PC-9 (cell line): ENCODE data around the gene ZNF653. TPM values are rescaled to one million over a fixed set of nuclear protein-coding genes. Genes with fewer than 3 reads are reported as not detected.
A peak's percentile ranks its signal among the peaks of the same experiment; 100 is the strongest.

Source experiments
- BruUV-seq: library from RNA; stranded (reverse); fragments of 400-500 nt; replicated peaks from 2 replicates; lab custom pipeline; 2021; lab: Mats Ljungman, UMichigan
- CTCF ChIA-PET: fragments of 300-600 bp; sonication (Branson Sonifier 250); formaldehyde crosslinking; loops from one replicate; lab custom pipeline; 2022; ENCODE audit warnings: antibody characterized with exemption; lab: Charles Lee
- POLR2A ChIA-PET: fragments of 300-600 bp; sonication (Branson Sonifier 250); formaldehyde crosslinking; loops from one replicate; lab custom pipeline; 2022; ENCODE audit warnings: antibody characterized with exemption; ENCODE audit not compliant: unreplicated experiment; lab: Charles Lee
- DNase-seq, 2 experiments: peaks; one replicate each; pipeline versions ENCODE4 v3.0.0 to v3.0.0-alpha.2; 2015 to 2022; ENCODE audit warnings: mixed read lengths in 1 of 2
- H2AFZ ChIP-seq: fragments of 200-600 bp; sonication (generic); 2 replicates; pipeline ENCODE4 v1.8.1; 2017; ENCODE audit warnings: antibody characterized with exemption
- H3F3A ChIP-seq: fragments of 200-600 bp; sonication (generic); 2 replicates; pipeline ENCODE4 v1.8.1; 2017; ENCODE audit warnings: antibody characterized with exemption, mild to moderate bottlenecking, low read depth; ENCODE audit not compliant: insufficient read depth
- H3K27ac ChIP-seq: fragments of 200-600 bp; sonication (generic); 2 replicates; pipeline ENCODE4 v1.6.1; 2016; ENCODE audit warnings: mixed run types
- H3K27me3 ChIP-seq: fragments of 200-600 bp; sonication (generic); 2 replicates; pipeline ENCODE4 v1.6.1; 2016; ENCODE audit warnings: low read depth, mixed run types; ENCODE audit not compliant: insufficient read depth
- H3K36me3 ChIP-seq: fragments of 200-600 bp; sonication (generic); 2 replicates; pipeline ENCODE4 v1.6.1; 2016; ENCODE audit warnings: low read depth, mixed run types
- H3K4me1 ChIP-seq: fragments of 200-600 bp; sonication (generic); replicated peaks from 2 replicates; pipeline ENCODE4 v1.6.1; 2016; ENCODE audit warnings: mixed run types; ENCODE audit not compliant: insufficient read depth
- H3K4me2 ChIP-seq: fragments of 200-600 bp; sonication (generic); 2 replicates; pipeline ENCODE4 v1.6.1; 2017; ENCODE audit warnings: mixed run types
- H3K4me3 ChIP-seq: fragments of 200-600 bp; sonication (generic); 2 replicates; pipeline ENCODE4 v1.6.1; 2016; ENCODE audit warnings: mixed run types
- H3K79me2 ChIP-seq: fragments of 200-600 bp; sonication (generic); 2 replicates; pipeline ENCODE4 v1.6.1; 2017; ENCODE audit warnings: low read depth, mixed run types
- H3K9me2 ChIP-seq: fragments of 200-600 bp; sonication (generic); 2 replicates; pipeline ENCODE4 v1.8.1; 2017; ENCODE audit warnings: mild to moderate bottlenecking; ENCODE audit not compliant: insufficient read depth
- H3K9me3 ChIP-seq: fragments of 200-600 bp; sonication (generic); 2 replicates; pipeline ENCODE4 v1.8.1; 2016; ENCODE audit warnings: low read depth; ENCODE audit not compliant: insufficient read depth
- H4K20me1 ChIP-seq: fragments of 200-600 bp; sonication (generic); 2 replicates; pipeline ENCODE4 v1.8.1; 2017; ENCODE audit not compliant: insufficient read depth
- EZH2 ChIP-seq: fragments of 200-600 bp; sonication (generic); IDR thresholded peaks from 2 replicates; pipeline ENCODE4 v1.8.0; 2017; ENCODE audit warnings: antibody characterized with exemption, low read depth
- intact Hi-C: fragments of 100-400 bp; cut with micrococcal nuclease; formaldehyde crosslinking; loops from one replicate; pipeline ENCODE4 v1.10.0; 2022; ENCODE audit not compliant: unreplicated experiment
- total RNA-seq: library from RNA; stranded (reverse); gene quantifications from 2 replicates; pipeline ENCODE4 v1.2.3, GENCODE V29; 2021
- TF ChIP-seq, protein P1 (sequence below): fragments of 200-600 bp; sonication (generic); conservative IDR thresholded peaks from 2 replicates; pipeline ENCODE4 v1.6.1; 2017; ENCODE audit warnings: mixed run types, antibody characterized with exemption, mild to moderate bottlenecking, moderate library complexity

Gene ZNF653
- total RNA-seq, 1 experiment from 2014 or later = 13.4 TPM

DNA sequence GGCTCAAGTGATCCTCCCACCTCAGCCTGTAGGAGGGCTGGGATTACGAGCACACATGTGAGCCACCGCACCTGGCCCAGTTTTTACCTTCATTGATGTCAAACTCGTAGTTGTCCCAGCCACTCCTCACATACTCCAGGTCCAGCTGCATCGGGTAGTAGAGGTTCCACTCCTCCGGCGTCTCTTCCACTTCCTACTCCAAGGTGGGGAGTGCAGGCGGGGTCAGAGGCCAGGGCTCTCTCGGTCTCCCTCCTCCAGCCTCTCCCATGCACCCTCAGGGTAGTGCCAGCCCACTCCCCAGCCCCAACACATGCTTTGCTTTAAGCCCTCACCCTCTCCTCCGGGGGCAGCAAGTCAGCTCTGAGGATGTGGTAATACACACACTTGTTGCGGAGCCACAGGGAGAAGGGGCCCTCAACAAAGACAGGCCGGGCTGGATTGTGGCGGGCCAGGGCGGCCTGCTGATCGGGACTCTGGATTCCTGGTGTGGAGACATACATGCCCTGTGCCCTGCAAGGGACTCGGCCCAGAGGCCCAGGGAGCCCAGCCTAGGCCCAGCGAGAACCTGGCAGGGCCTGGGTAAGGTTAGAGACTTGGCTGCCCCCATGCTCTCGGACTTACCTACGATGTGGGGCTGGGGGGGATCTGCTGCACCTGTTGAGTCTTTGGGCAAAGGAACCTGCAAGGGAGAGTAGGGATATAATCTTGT is 1.9 kb upstream of the ZNF653 start:
- CTCF ChIA-PET = no interaction called here
- Histone ChIP-seq H3K4me2 (no peak overlapping the region), H3K27ac (no peak overlapping the region), H2AFZ (no peak overlapping the region), H3K9me2 (no peaks in the 10 kb centered on the region), H4K20me1 (no peaks in the 10 kb centered on the region), H3F3A (peaks cover 8% of the 10 kb centered on the region; the same call in 1 of the 2 replicates), H3K4me1 (peaks cover 11% of the 10 kb centered on the region), H3K79me2 (peaks cover 11% of the 10 kb centered on the region; the same call in 1 of the 2 replicates), H3K4me3 (no peak overlapping the region), H3K36me3 (no peaks in the 10 kb centered on the region), H3K27me3 (no peaks in the 10 kb centered on the region), H3K9me3 (no peaks in the 10 kb centered on the region)
- POLR2A ChIA-PET = no interaction called here
- DNase-seq = no peak
- TF ChIP-seq, protein P1, sequence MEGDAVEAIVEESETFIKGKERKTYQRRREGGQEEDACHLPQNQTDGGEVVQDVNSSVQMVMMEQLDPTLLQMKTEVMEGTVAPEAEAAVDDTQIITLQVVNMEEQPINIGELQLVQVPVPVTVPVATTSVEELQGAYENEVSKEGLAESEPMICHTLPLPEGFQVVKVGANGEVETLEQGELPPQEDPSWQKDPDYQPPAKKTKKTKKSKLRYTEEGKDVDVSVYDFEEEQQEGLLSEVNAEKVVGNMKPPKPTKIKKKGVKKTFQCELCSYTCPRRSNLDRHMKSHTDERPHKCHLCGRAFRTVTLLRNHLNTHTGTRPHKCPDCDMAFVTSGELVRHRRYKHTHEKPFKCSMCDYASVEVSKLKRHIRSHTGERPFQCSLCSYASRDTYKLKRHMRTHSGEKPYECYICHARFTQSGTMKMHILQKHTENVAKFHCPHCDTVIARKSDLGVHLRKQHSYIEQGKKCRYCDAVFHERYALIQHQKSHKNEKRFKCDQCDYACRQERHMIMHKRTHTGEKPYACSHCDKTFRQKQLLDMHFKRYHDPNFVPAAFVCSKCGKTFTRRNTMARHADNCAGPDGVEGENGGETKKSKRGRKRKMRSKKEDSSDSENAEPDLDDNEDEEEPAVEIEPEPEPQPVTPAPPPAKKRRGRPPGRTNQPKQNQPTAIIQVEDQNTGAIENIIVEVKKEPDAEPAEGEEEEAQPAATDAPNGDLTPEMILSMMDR = no peak
- TF ChIP-seq EZH2 = no peak
- intact Hi-C loops = loop anchor here (5.0 kb wide), 1 partner anchor 135 kb away; no protein-coding TSS in a partner anchor
- no TSS peak for BruUV-seq

- BruUV-seq = no TSS peak
- Histone ChIP-seq H3K27me3 (no peaks in the 10 kb centered on the region), H3K36me3 (no peaks in the 10 kb centered on the region), H3K9me3 (no peaks in the 10 kb centered on the region), H2AFZ (no peak overlapping the region), H3K27ac (no peak overlapping the region), H4K20me1 (no peaks in the 10 kb centered on the region), H3K4me2 (no peak overlapping the region), H3K4me1 (peaks cover 11% of the 10 kb centered on the region), H3F3A (peaks cover 8% of the 10 kb centered on the region; the same call in 1 of the 2 replicates), H3K9me2 (no peaks in the 10 kb centered on the region), H3K4me3 (no peak overlapping the region), H3K79me2 (peaks cover 11% of the 10 kb centered on the region; the same call in 1 of the 2 replicates)
- DNase-seq = no peak
- CTCF ChIA-PET = no interaction called here
- POLR2A ChIA-PET = no interaction called here
- intact Hi-C loops = loop anchor here (5.0 kb wide), 1 partner anchor 135 kb away; no protein-coding TSS in a partner anchor
- TF ChIP-seq, protein P1 = no peak
Observed at GRCh38 chr19:11506967-11507366, 1.3 kb upstream of the ZNF653 start.

DNA sequence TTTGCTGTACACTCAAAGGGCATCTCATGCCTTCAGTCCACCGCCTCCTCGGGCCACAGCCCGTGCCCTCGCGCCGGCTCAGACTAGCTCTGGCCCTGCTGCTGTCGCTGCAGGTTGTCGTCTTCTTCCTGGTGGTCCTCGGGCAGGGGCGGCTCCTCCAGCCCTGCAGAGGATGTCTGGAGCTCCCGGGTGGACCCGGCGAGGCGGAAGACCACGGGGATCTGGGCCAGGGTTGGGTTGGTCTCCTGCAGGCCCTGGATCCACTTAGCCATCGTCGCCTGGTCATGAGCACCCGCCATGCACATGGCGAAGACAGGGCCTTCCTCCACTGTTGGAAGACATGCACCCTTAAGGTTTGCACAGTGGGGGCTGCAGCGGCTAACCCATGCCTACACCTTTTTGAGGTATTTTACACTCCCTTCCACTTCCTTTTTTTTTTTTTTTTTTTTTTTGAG is 489 bp upstream of the ZNF653 start:
- peaks cover 8% of the 10 kb centered on the region; the same call in 1 of the 2 replicates for H3F3A ChIP-seq
- DNase-seq = no peak
- peak overlapping the region; percentile 81 for H3K4me3 ChIP-seq
- peaks cover 11% of the 10 kb centered on the region; the same call in 1 of the 2 replicates for H3K79me2 ChIP-seq
- peak overlapping the region; percentile 99 for H3K4me2 ChIP-seq
- BruUV-seq = TSS peak; percentile 58
- peak overlapping the region; percentile 74; the same call in 1 of the 2 replicates for H2AFZ ChIP-seq
- no peaks in the 10 kb centered on the region for H3K9me3 ChIP-seq
- H4K20me1 ChIP-seq = no peaks in the 10 kb centered on the region
- ChIA-PET CTCF (no interaction called here), POLR2A (interaction anchor here (0.6 kb wide), 1 partner anchor 84 kb away, joined by 5 read pairs; no protein-coding TSS in a partner anchor)
- TF ChIP-seq EZH2 = no peak
- TF ChIP-seq, protein P1 = no peak
- no peaks in the 10 kb centered on the region for H3K27me3 ChIP-seq
- no peaks in the 10 kb centered on the region for H3K36me3 ChIP-seq
- intact Hi-C loops = loop anchor here (5.0 kb wide), 1 partner anchor 136 kb away; no protein-coding TSS in a partner anchor
- peaks cover 11% of the 10 kb centered on the region for H3K4me1 ChIP-seq
- no peaks in the 10 kb centered on the region for H3K9me2 ChIP-seq
- no peak overlapping the region for H3K27ac ChIP-seq
